ENCODE results near the gene FADS2. TPM values are rescaled to one million over a fixed set of nuclear protein-coding genes. Genes with fewer than 3 reads are reported as not detected.

The FADS2 gene
- total RNA-seq, 2 donors from 2014 or later: 2.0 to 4.4 TPM

DNA sequence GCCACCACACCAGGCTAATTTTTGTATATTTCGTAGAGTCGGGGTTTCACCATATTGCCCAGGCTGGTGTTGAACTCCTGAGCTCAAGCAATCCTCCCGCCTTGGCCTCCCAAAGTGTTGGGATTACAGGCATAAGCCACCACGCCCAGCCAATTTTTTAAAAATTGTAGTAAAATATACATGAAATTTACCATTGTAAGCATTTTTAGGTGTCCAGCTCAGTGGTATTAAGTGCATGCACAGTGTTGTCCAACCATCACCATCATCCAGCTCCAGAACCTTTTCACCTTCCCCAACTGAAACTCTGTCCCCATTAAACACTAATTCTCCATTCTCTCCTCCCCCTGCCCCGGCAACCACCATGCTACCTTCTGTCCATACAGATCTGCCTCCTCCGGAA is 54.8 kb downstream of the FADS2 start:
- Histone ChIP-seq H3K27ac (no peak overlapping the region), H3K36me3 (replicated peaks in 1 of 2; ENCODE audit: insufficient read depth in 1 of 2, low read depth in 2 of 2) (no peaks in the 10 kb centered on the region), H3K27me3 (no peaks in the 10 kb centered on the region), H3K4me3 (no peak overlapping the region), H3K9me3 (no peaks in the 10 kb centered on the region), H3K4me1 (no peaks in the 10 kb centered on the region)
- intact Hi-C loops (cut with DNase I): no loop called here
- WGBS, 2 donors: 75 to 80% methylated on average over 6 of the region's 6 CpGs
- ATAC-seq (no peak), DNase-seq (no peak)
- TF ChIP-seq CTCF (IDR thresholded peaks at IDR 0.05): no peak
- TF ChIP-seq POLR2A (IDR thresholded peaks at IDR 0.05): no peak

GRCh38 chr11:61883327-61883726 is 55.2 kb downstream of the FADS2 start:
- ATAC-seq (no peak), DNase-seq (no peak)
- H3K36me3 ChIP-seq (replicated peaks in 1 of 2; ENCODE audit: insufficient read depth in 1 of 2, low read depth in 2 of 2): no peaks in the 10 kb centered on the region
- WGBS, 2 donors: 93 to 94% methylated on average over 10 of the region's 10 CpGs
- H3K4me3 ChIP-seq: no peak overlapping the region
- intact Hi-C loops (cut with DNase I): no loop called here
- peaks cover under 1% of the 10 kb centered on the region for H3K4me1 ChIP-seq
- TF ChIP-seq POLR2A (IDR thresholded peaks at IDR 0.05) (no peak), CTCF (IDR thresholded peaks at IDR 0.05) (no peak)
- no peaks in the 10 kb centered on the region for H3K9me3 ChIP-seq
- no peak overlapping the region for H3K27ac ChIP-seq
- no peaks in the 10 kb centered on the region for H3K27me3 ChIP-seq

DNA sequence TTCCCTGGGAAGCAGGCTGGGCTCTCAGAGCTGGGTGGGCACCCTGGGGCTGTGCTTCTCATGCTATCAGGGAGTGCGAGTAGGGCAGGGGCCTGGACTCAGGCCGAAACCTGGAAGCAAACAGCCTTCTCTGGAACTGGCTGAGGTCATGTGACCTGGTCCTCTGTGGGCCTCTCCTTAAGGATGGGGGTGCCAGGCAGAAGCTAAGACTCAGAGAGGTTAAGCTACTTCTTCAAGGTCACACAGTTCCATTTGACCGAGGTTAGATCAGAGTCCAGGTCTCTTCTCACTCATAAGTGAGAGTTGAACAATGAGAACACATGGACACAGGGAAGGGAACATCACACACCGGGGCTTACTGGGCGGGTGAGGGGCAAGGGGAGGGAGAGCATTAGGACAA is 55.8 kb downstream of the FADS2 start:
- ATAC-seq (no peak), DNase-seq (no peak)
- H3K27me3 ChIP-seq: no peaks in the 10 kb centered on the region
- no peaks in the 10 kb centered on the region for H3K36me3 ChIP-seq (replicated peaks in 1 of 2; ENCODE audit: insufficient read depth in 1 of 2, low read depth in 2 of 2)
- H3K27ac ChIP-seq: no peak overlapping the region
- no peaks in the 10 kb centered on the region for H3K9me3 ChIP-seq
- no peak overlapping the region for H3K4me3 ChIP-seq
- 80 to 81% methylated on average over 4 to 5 of the region's 5 CpGs for WGBS, 2 donors
- TF ChIP-seq POLR2A (IDR thresholded peaks at IDR 0.05): no peak
- TF ChIP-seq CTCF (IDR thresholded peaks at IDR 0.05): no peak
- intact Hi-C loops (cut with DNase I): no loop called here
- peaks cover 5% of the 10 kb centered on the region for H3K4me1 ChIP-seq

DNA sequence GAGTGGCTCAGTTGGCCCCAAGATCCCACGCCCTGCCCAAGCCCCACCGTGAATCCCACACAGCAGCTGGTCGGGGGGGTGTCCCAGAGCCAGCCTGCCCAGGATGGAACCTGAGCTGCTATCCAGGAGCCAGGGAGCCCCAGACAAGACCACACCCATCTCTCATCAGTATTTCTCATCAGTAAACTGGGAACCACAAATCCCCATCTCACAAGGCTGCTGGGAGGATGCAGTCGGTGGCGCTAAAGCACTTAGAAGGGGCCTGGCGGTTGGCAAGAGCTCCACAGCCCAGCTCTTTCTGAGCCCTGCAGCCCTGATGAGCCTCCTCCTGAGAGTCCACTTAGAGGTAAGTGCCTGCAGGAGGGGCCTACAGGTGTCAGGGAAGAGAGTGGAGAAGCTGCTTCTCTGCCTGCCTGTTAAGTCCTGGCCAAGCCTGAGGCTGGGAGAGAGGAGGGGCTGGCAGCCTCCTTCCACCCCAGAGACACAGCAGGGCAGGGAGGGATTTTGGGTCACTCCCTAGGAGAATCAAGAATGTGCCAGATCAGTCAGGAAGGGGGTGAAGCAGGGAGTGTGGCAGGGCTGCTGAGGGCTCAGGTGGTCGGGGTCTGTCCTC is 57.2 kb downstream of the FADS2 start:
- 87 to 100% methylated on average over 4 to 7 of the region's 7 CpGs for WGBS, 2 donors
- TF ChIP-seq CTCF (IDR thresholded peaks at IDR 0.05) (no peak), POLR2A (IDR thresholded peaks at IDR 0.05) (no peak)
- no peak for DNase-seq
- H3K9me3 ChIP-seq: no peaks in the 10 kb centered on the region
- no peak overlapping the region for H3K27ac ChIP-seq
- no peak for ATAC-seq
- H3K4me3 ChIP-seq: no peak overlapping the region
- no peaks in the 10 kb centered on the region for H3K27me3 ChIP-seq
- no peaks in the 10 kb centered on the region for H3K36me3 ChIP-seq (replicated peaks in 1 of 2; ENCODE audit: insufficient read depth in 1 of 2, low read depth in 2 of 2)
- intact Hi-C loops (cut with DNase I): no loop called here
- peaks cover 10% of the 10 kb centered on the region for H3K4me1 ChIP-seq
